MM.1S (cell line): Measurements from ENCODE around the gene PSD2.

Experiments
- DNase-seq: peaks from one replicate; pipeline ENCODE4 v3.0.0-alpha.2; 2015
- H2AFZ ChIP-seq: fragments of 300-600 bp; sonication (generic); 2 replicates; pipeline ENCODE4 v1.6.0; 2016; ENCODE audit warnings: antibody characterized with exemption, low read length
- H3F3A ChIP-seq: fragments of 300-600 bp; sonication (generic); 2 replicates; pipeline ENCODE4 v1.6.1; 2016; ENCODE audit warnings: mild to moderate bottlenecking, antibody characterized with exemption, low read length, moderate library complexity, mixed read lengths; ENCODE audit not compliant: insufficient read depth
- H3K27ac ChIP-seq: fragments of 300-600 bp; sonication (generic); 2 replicates; pipeline ENCODE4 v1.5.1; 2016; ENCODE audit warnings: mild to moderate bottlenecking, low read length
- H3K27me3 ChIP-seq: fragments of 300-600 bp; sonication (generic); replicated peaks from 2 replicates; pipeline ENCODE4 v1.6.0; 2016; ENCODE audit warnings: low read length; ENCODE audit not compliant: insufficient read depth
- H3K36me3 ChIP-seq: fragments of 300-600 bp; sonication (generic); replicated peaks from 2 replicates; pipeline ENCODE4 v1.6.1; 2016; ENCODE audit warnings: mild to moderate bottlenecking, low read length, mixed read lengths; ENCODE audit not compliant: insufficient read depth
- H3K4me1 ChIP-seq: fragments of 300-600 bp; sonication (generic); 2 replicates; pipeline ENCODE4 v1.6.1; 2016; ENCODE audit warnings: low read length, mixed read lengths
- H3K4me2 ChIP-seq: fragments of 300-600 bp; sonication (generic); 2 replicates; pipeline ENCODE4 v1.6.0; 2016; ENCODE audit warnings: low read depth, low read length
- H3K4me3 ChIP-seq: fragments of 300-600 bp; sonication (generic); 2 replicates; pipeline ENCODE4 v1.5.1; 2016; ENCODE audit warnings: low read length, mixed read lengths
- H3K79me2 ChIP-seq: fragments of 300-600 bp; sonication (generic); 2 replicates; pipeline ENCODE4 v1.6.1; 2016; ENCODE audit warnings: mixed run types, low read length, mixed read lengths
- H3K9ac ChIP-seq: fragments of 300-600 bp; sonication (generic); 2 replicates; pipeline ENCODE4 v1.6.1; 2016; ENCODE audit warnings: low read length, mixed read lengths
- H3K9me2 ChIP-seq: fragments of 300-600 bp; sonication (generic); replicated peaks from 2 replicates; pipeline ENCODE4 v1.6.1; 2016; ENCODE audit warnings: mild to moderate bottlenecking, low read length, mixed read lengths; ENCODE audit not compliant: insufficient read depth
- H3K9me3 ChIP-seq: fragments of 300-600 bp; sonication (generic); replicated peaks from 2 replicates; pipeline ENCODE4 v1.6.1; 2016; ENCODE audit warnings: mild to moderate bottlenecking, low read length, mixed read lengths; ENCODE audit not compliant: insufficient read depth
- H4K20me1 ChIP-seq: fragments of 300-600 bp; sonication (generic); 2 replicates; pipeline ENCODE4 v1.6.1; 2016; ENCODE audit warnings: mild to moderate bottlenecking, low read length, moderate library complexity, mixed read lengths; ENCODE audit not compliant: insufficient read depth
- CTCF ChIP-seq: fragments of 300-600 bp; sonication (generic); IDR thresholded peaks from 2 replicates; pipeline ENCODE4 v1.5.1; 2016; ENCODE audit warnings: antibody characterized with exemption, low read length, mixed read lengths
- EZH2 ChIP-seq: fragments of 300-600 bp; sonication (generic); optimal IDR thresholded peaks from 2 replicates; pipeline ENCODE3; 2017; ENCODE audit warnings: low read depth, mild to moderate bottlenecking, antibody characterized with exemption, low read length, mixed read lengths
- EZH2phosphoT487 ChIP-seq: fragments of 300-600 bp; sonication (generic); IDR thresholded peaks from 2 replicates; pipeline ENCODE4 v1.6.1; 2018; ENCODE audit warnings: antibody characterized with exemption, low read length

The PSD2 gene

GRCh38 chr5:139870677-139871076 lies 75.1 kb downstream of the PSD2 start:
- Histone ChIP-seq H3K36me3 (no peaks in the 10 kb centered on the region), H3K27ac (no peak overlapping the region)
- TF ChIP-seq EZH2 (no peak), CTCF (no peak), EZH2phosphoT487 (no peak)

DNA sequence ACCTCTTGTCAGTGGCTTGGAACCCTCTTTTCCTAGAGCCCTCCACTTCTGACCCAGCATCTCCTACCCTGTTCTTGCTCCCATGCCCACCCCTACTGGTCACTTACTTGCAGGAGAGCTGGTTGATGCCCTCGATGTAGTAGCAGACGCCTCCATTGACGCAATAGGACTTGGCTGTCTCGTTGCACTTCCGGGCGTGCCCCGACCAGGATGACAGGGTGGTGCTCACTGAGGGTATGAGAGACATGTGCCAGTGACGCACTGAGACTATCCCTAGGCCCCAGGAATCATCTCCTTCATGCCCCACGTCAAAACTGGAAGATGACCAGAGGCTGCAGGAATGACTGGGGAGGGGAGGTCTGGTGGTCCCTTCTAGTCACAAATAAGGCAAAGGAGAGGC lies 76.0 kb downstream of the PSD2 start:
- no peak overlapping the region for H3K27ac ChIP-seq
- no peaks in the 10 kb centered on the region for H3F3A ChIP-seq
- H3K4me1 ChIP-seq: 0 out of 2 replicates have a peak, but pooled peaks cover 3% of the 10 kb centered on the region
- no peak for DNase-seq
- H2AFZ ChIP-seq: no peak overlapping the region
- H3K9ac ChIP-seq: no peak overlapping the region
- H3K9me2 ChIP-seq: no peaks in the 10 kb centered on the region
- no peaks in the 10 kb centered on the region for H3K36me3 ChIP-seq
- no peak overlapping the region for H3K4me3 ChIP-seq
- H4K20me1 ChIP-seq: no peaks in the 10 kb centered on the region
- no peaks in the 10 kb centered on the region for H3K27me3 ChIP-seq
- TF ChIP-seq CTCF (no peak), EZH2phosphoT487 (no peak), EZH2 (no peak)
- no peaks in the 10 kb centered on the region for H3K79me2 ChIP-seq
- H3K4me2 ChIP-seq: no peak overlapping the region
- H3K9me3 ChIP-seq: no peaks in the 10 kb centered on the region

More at GRCh38 chr5:139870677-139871076, 75.1 kb downstream of the PSD2 start:
- H3K4me3 ChIP-seq: no peak overlapping the region
- H3K4me2 ChIP-seq: no peak overlapping the region
- no peaks in the 10 kb centered on the region for H3K27me3 ChIP-seq
- 0 out of 2 replicates have a peak, but pooled peaks cover 3% of the 10 kb centered on the region for H3K4me1 ChIP-seq
- H3K79me2 ChIP-seq: no peaks in the 10 kb centered on the region
- H4K20me1 ChIP-seq: no peaks in the 10 kb centered on the region
- DNase-seq: no peak
- H2AFZ ChIP-seq: no peak overlapping the region
- no peaks in the 10 kb centered on the region for H3F3A ChIP-seq
- H3K9ac ChIP-seq: no peak overlapping the region
- no peaks in the 10 kb centered on the region for H3K9me3 ChIP-seq
- H3K9me2 ChIP-seq: no peaks in the 10 kb centered on the region

DNA sequence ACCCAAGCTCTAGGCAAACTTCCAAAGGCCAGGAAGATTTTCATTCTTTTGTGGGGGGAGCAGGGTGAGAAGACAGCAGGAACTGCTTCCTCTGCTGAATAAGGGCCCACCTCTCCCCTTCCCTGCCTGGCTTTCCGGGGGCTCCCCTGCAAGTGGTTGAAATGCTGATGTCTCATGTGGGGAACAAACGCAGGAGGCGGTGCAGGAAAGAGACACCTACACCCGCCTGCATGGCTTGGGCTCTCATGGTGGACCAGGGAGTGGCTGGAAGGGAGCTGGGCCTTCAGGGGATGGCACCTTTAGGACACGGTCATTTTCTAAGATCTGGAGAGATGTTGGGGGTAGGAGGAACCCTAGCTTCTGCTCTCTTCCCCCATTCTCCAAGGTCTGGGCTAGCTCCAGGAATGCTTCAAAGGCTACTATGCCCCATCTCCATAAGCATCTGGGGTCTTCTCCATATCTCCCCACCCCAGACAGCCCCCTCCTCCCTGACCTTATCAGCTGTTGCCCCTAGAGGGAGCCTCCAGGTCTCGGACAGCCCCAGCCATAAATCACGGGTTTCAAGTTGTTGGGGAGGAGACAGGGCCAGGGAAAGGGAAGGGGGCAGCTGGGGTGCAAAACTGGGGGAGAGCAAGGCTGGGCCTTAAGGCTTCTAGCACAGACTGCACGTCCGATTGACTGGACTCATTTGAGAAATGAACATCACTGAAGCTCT lies 76.6 kb downstream of the PSD2 start:
- no peaks in the 10 kb centered on the region for H3K36me3 ChIP-seq
- TF ChIP-seq EZH2 (no peak), EZH2phosphoT487 (no peak), CTCF (no peak)
- H3K27ac ChIP-seq: no peak overlapping the region
- H3K4me3 ChIP-seq: no peak overlapping the region
- DNase-seq: no peak
- H3K9me3 ChIP-seq: no peaks in the 10 kb centered on the region
- no peak overlapping the region for H2AFZ ChIP-seq
- H3K79me2 ChIP-seq: no peaks in the 10 kb centered on the region
- H3K4me1 ChIP-seq: 0 out of 2 replicates have a peak, but pooled peaks cover 3% of the 10 kb centered on the region
- H3F3A ChIP-seq: no peaks in the 10 kb centered on the region
- no peaks in the 10 kb centered on the region for H3K27me3 ChIP-seq
- no peak overlapping the region for H3K4me2 ChIP-seq
- H3K9me2 ChIP-seq: no peaks in the 10 kb centered on the region
- no peak overlapping the region for H3K9ac ChIP-seq
- no peaks in the 10 kb centered on the region for H4K20me1 ChIP-seq
